GM21360 (cell line): ENCODE data around the gene KCNT1.

Experiments
- ATAC-seq: cut with Tn5 transposase; IDR thresholded peaks from one replicate; pipeline ENCODE4 v1.9.1; 2021; ENCODE audit warnings: mild to moderate bottlenecking, moderate library complexity; ENCODE audit not compliant: unreplicated experiment

Gene KCNT1

GRCh38 chr9:135744333-135745070 is 42.5 kb downstream of the KCNT1 start:
- ATAC-seq: no peak

GRCh38 chr9:135745189-135745588 is 43.2 kb downstream of the KCNT1 start:
- ATAC-seq: no peak

DNA sequence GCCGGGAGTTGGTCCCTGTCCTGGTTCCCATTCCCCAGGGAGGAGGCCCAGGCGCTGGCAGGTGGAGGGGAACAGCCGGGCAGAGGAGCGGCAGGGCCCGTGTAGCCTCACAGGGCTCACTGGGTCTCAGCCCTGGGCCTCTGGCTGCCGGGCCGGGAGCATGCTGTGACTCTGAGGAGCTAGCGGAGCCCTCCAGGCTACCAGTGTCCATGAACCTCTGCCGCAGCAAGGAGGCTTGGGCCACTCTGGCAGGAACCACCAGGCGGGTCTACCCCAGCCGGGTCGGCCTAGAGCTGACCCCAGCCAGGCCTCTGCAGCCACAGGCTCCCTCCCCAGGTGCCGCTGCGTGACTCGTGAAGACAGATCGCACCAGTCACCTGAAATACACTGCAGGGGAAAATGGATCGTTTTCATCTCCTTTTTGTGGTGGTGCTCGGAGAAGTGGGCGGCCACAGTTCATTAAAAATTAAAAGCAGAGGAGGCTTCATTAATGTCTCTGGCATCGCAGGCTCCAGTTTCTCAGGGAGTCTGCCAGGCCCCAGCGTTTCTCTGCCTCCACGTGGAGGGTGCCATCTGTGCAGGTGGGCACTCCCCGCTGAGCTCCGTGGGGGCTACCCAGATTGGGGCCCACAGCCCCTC is 43.8 kb downstream of the KCNT1 start:
- no peak for ATAC-seq

- no peak for ATAC-seq
These were observed 44.6 kb downstream of the KCNT1 start for GRCh38 chr9:135746565-135746964.

GRCh38 chr9:135747311-135747710 is 45.3 kb downstream of the KCNT1 start:
- ATAC-seq: no peak

DNA sequence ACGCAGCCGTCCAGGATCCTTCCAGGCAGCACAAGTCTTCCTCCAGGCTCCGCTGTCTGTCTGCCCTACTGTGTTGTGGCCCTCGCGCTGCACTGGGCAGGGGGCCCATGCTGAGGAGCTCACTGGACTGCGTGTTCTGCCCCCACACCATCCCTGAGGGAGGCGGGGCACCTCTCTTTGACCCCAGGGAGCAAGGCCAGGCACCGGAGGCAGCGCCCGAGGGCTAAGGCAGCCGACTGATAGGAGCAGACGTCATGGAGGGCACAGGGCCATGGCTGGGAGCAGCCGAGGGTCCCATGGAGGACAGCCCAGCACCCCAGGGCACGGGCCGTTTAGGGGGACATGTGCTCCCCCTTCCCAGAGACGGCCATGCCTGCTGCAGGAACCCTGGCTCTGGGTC is 46.7 kb downstream of the KCNT1 start:
- ATAC-seq: no peak

DNA sequence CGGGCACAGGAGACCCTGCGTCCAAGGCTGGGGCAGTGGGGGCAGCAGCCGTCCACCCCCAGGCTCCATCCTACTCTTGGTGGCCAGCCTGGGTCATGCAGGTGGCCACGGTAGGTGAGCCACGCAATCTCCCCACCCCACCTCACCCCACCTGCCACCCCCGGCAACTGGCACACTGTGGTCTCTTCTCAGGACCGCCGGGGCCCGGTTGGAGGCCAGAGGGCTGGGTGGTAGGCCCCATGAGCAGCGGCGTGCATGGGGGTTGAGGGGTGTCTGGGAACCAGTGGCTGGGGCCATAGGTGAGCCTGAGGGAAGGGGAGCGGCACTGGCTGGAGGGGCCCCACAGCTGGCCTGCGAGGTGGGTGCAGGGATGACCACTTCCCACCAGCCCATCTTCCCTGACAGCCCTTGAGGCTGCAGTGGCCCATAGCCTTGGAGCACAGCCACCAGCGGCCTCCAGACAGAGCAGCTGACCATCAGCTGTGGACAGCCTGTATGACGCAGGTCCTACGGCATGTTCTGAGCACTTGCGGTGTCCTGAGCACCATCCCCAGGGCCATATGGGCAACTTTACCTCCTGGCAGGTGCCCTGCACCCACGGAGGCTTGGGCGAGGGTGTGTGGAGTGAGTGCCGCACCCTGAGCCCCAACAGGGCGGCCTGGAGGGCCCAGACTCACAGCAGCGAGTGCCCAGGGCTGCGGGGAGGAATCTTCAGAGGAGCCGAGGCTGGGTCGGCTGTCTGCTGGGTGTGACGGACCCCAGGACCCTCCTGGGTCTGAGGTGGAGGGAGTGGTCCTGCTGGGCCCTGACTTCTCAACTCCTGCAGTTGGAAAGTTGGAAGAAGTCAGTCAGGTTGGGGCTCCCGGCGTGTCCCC is 47.4 kb downstream of the KCNT1 start:
- ATAC-seq: no peak

GRCh38 chr9:135750786-135751185 is 48.8 kb downstream of the KCNT1 start:
- ATAC-seq: no peak

DNA sequence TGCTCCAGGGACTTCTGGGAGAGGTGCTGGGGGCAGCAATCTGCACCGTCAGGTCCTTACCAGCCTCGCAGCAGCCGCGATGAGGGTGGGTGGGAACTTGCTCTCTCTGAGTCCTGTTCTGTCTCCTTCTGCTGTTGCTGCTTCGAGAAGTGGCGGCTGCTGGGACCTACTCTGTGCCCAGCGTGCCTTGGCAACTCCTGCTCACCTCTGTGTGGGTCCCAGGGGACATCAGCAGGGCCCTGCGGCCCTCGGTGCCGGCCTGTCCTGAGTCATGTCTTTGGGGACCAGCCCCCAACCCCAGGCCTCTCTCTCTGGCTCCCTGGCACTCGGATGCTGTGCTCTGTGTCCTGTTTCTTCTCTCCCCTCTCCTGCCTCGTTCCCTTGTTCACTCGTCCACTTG is 49.5 kb downstream of the KCNT1 start:
- ATAC-seq: no peak

DNA sequence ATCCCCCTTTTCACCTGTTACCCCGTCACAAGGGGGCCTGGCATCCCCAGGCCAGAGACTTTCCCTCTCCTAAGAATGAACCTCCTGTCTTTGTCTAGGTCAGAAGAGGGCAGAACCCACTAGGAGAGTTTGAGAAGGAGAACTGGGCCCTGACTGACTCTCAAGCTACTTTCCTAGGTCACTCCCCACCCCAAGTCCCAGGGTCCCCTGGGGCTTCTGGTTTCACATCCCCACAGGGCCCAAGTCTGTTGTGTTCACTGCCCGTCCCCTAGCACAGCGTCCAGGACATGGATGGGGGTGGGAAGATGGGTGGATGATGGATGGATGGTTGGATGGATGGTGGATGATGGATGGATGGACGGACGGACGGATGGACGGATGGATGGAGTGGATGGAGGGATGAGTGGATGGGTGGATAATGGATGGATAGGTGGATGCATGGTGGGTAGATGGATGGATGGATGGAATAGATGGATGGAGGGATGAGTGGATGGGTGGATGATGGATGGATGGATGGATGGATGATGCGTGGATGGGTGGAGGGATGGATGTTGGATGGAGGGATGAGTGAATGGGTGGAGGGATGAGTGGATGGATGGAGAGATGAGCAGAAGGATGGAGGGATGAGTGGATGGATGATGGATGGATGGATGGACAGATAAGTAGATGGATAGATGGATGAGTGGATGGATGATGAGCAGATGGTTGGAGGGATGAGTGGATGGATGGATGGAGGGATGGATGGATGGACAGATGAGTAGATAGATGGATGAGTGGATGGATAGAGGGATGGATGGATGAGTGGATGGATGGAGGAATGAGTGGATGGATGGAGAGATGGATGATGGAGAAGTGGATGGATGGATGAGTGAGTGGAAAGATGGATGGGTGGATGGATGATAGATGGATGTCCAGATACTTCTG is 50.6 kb downstream of the KCNT1 start:
- ATAC-seq: no peak

DNA sequence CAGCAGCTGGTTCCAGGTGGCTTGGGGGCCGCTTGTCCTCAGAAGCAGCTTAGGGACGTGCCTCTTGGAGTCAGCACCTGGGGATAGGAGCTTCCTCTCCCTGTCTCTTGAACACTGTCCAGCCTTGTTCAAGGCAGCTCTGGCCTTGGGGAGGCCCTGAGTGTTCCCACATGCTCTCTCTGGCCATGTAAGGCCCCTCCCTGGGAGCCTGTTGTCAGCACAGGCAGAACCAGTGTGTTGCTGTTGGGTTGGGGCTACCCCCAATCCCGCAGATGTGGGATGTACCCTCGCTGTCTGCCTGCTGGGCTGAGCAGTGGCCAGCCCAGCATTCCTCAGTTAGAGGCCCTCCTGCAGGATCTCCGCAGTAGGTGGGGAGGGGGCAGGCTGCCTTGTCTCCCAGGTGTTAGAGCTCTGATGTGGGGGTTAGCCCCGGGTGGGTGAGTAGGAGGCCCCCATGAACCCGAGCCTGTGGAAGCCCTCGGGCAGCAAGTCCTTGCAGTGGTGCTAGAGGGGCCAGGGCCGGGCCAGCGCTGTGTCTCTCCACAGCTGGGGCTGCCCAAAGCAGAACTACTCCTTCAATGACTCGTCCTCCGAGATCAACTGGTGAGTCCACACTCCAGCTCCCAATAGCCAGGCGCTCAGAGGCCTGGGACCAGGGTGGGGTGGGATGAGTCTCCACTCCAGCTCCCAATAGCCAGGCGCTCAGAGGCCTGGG is 51.6 kb downstream of the KCNT1 start:
- ATAC-seq: no peak

- ATAC-seq: no peak
These were observed 54.6 kb downstream of the KCNT1 start for GRCh38 chr9:135756576-135756975.

DNA sequence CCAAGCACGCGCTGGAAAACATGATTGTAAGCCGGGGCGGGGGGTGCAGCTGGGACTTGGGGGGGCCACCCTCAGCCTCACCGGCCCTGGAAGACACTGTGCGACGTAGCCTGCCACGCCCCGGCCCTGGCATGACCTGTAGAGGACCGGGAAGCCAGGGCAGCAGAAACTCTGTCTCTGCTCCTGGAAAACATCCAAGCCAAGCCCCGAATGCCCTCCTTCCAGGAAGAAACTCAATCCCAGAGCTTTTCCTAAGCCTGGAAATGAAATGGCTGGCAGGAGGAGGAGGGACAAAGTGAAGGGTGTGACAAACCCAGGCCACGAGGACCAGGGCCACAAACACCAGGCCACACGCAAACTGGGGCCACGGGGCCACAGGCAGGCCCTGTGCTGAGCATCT is 55.4 kb downstream of the KCNT1 start:
- no peak for ATAC-seq

- no peak for ATAC-seq
These were observed 56.1 kb downstream of the KCNT1 start for GRCh38 chr9:135758056-135758455.

- ATAC-seq: no peak
These were observed 56.9 kb downstream of the KCNT1 start for GRCh38 chr9:135758870-135759269.

DNA sequence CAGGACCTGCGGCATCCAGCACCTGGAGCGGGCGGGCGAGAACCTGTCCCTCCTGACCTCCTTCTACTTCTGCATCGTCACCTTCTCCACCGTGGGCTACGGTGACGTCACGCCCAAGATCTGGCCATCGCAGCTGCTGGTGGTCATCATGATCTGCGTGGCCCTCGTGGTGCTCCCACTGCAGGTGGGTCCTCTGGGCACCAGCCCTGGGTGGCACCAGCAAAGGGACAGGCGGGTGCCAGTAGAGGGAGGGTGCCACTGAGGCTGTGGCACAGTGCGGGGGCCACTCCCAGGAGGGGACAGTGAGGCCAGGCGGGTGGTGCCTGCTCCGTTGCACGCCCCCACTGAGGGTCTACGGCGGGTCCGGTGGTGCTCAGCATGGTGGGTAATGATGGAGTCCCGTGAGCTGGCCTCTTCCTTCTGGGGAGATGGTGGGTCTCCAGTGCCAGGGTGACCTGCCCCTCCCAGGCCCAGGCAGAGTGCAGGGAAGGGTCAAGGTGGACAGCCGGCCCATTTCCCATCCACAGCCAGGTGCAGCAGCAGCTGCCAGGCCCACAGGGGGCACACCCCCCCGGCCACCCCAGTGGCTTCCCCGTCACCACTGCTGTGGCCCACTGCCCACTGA is 57.8 kb downstream of the KCNT1 start:
- no peak for ATAC-seq

DNA sequence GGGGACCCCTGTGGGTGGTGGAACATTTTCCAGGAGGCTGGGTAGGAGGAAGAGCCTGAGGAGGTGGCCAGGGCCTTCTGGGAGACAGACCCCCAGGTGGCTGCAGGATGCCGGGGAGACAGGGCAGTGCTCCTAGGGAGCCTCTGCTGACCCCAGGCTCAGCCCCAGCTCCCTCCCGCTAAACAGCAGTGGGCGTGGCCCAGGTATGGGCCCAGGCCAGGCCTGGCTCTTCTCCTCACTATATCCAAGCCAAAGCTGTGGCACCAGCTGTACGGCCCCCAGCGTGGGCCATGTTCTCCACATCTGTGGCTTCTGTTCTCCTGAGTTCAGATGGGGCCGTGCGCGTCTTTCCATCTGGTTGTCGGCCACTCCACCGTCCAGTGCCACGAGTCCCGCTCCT is 58.5 kb downstream of the KCNT1 start:
- no peak for ATAC-seq

- no peak for ATAC-seq
These were observed 59.3 kb downstream of the KCNT1 start for GRCh38 chr9:135761150-135761844.

- ATAC-seq: no peak
These were observed 59.8 kb downstream of the KCNT1 start for GRCh38 chr9:135761845-135762168.
